Small intestine (tissue), 7 donors: ENCODE measurements around the gene NR6A1. TPM values are rescaled to one million over a fixed set of nuclear protein-coding genes. Genes with fewer than 3 reads are reported as not detected.

Source experiments
- DNase-seq, 2 donors: peaks; one replicate each; pipeline versions ENCODE4 v3.0.0 to v3.0.0-alpha.2; 2013
- FAIRE-seq: peaks from 2 replicates; lab custom pipeline; 2012; peaks lifted over from hg19 to GRCh38; lab: Jason Lieb, UNC
- H3K27ac ChIP-seq, 3 donors: one replicate each; pipeline ENCODE4 v1.5.1; 2013; ENCODE audit warnings: low read length in 2 of 3, mild to moderate bottlenecking in 2 of 3, control low read depth in 1 of 3, inconsistent platforms in 1 of 3, low read depth in 1 of 3, moderate library complexity in 1 of 3
- H3K27me3 ChIP-seq, 3 donors: one replicate each; pipeline ENCODE4 v1.6.1; 2013; ENCODE audit warnings: low read length in 3 of 3, inconsistent platforms in 1 of 3; ENCODE audit not compliant: control insufficient read depth in 3 of 3, insufficient read depth in 3 of 3
- H3K36me3 ChIP-seq, 3 donors: one replicate each; pipeline ENCODE4 v1.6.1; 2013; ENCODE audit warnings: low read length in 3 of 3, inconsistent platforms in 1 of 3, low read depth in 1 of 3, mild to moderate bottlenecking in 1 of 3, moderate library complexity in 1 of 3; ENCODE audit not compliant: control insufficient read depth in 3 of 3, insufficient read depth in 2 of 3
- H3K4me1 ChIP-seq, 3 donors: one replicate each; pipeline ENCODE4 v1.6.1; 2013; ENCODE audit warnings: low read length in 2 of 3, inconsistent platforms in 1 of 3, low read depth in 1 of 3, mild to moderate bottlenecking in 1 of 3, moderate library complexity in 1 of 3; ENCODE audit not compliant: control insufficient read depth in 3 of 3, insufficient read depth in 2 of 3
- H3K4me3 ChIP-seq, 3 donors: one replicate each; pipeline ENCODE4 v1.5.1; 2013; ENCODE audit warnings: low read length in 3 of 3, control low read depth in 1 of 3, inconsistent platforms in 1 of 3, low read depth in 1 of 3, mild to moderate bottlenecking in 1 of 3, moderate library complexity in 1 of 3
- H3K9me3 ChIP-seq, 2 donors: one replicate each; pipeline ENCODE4 v1.6.1; 2013; ENCODE audit warnings: low read depth in 1 of 2, low read length in 1 of 2; ENCODE audit not compliant: control insufficient read depth in 2 of 2, insufficient read depth in 1 of 2
- WGBS, 3 donors: extraction: QIAGEN DNeasy Blood & Tissue Kit; methylation state at CpG; one replicate each; pipeline ENCODE4 v1.1.7; 2013; 5-methylcytosine and 5-hydroxymethylcytosine counted together
- polyA plus RNA-seq, 4 donors: library from polyadenylated mRNA; stranded (reverse) in 3 of 4; unstranded in 1 of 4; fragments of 200-250 nt in 3 of 4; fragments of 120-200 nt in 1 of 4; gene quantifications; one replicate each; pipeline versions ENCODE4 v1.2.1 to v1.2.3, GENCODE V29; 2013
- donor health status: healthy with polysubstance abuse.
- donor health status: control.
- donor health status: control.
- donor health status: Bipolar disorder and iron deficiency.
- donor health status: healthy.

The NR6A1 gene
- polyA plus RNA-seq, 4 donors: 2.3 to 6.0 (median 4.0) TPM

GRCh38 chr9:124790801-124791505 is 19.8 kb upstream of the NR6A1 start:
- FAIRE-seq (no peak), DNase-seq (no peak)
- H3K36me3 ChIP-seq: peaks cover 0 to 10% (median 0%) of the 10 kb centered on the region in 3 donors
- no peaks in the 10 kb centered on the region for H3K27me3 ChIP-seq
- H3K4me3 ChIP-seq: no peak overlapping the region
- WGBS, 3 donors: 77 to 80% (median 78%) methylated on average over 5 of the region's 5 CpGs
- H3K4me1 ChIP-seq: peaks cover 0 to 12% (median 0%) of the 10 kb centered on the region in 3 donors
- no peaks in the 10 kb centered on the region for H3K9me3 ChIP-seq
- no peak overlapping the region for H3K27ac ChIP-seq

GRCh38 chr9:124790301-124790700 is 19.2 kb upstream of the NR6A1 start:
- 88 to 89% (median 89%) methylated on average over 8 of the region's 8 CpGs for WGBS, 3 donors
- no peak for DNase-seq

GRCh38 chr9:124789531-124789930 is 18.4 kb upstream of the NR6A1 start:
- H3K9me3 ChIP-seq: no peaks in the 10 kb centered on the region
- WGBS, 3 donors: 75 to 82% (median 75%) methylated on average over 2 of the region's 2 CpGs
- peaks cover 0 to 6% (median 0%) of the 10 kb centered on the region in 3 donors for H3K4me1 ChIP-seq
- DNase-seq: no peak
- H3K4me3 ChIP-seq: no peak overlapping the region
- H3K36me3 ChIP-seq: peaks cover 0 to 8% (median 0%) of the 10 kb centered on the region in 3 donors
- no peak overlapping the region for H3K27ac ChIP-seq
- H3K27me3 ChIP-seq: no peaks in the 10 kb centered on the region
- no peak for FAIRE-seq

More at GRCh38 chr9:124790301-124790700, 19.2 kb upstream of the NR6A1 start:
- Histone ChIP-seq H3K4me3 (no peak overlapping the region), H3K27ac (no peak overlapping the region), H3K9me3 (no peaks in the 10 kb centered on the region), H3K27me3 (no peaks in the 10 kb centered on the region), H3K36me3 (peaks cover 0 to 8% (median 0%) of the 10 kb centered on the region in 3 donors), H3K4me1 (peaks cover 0 to 12% (median 0%) of the 10 kb centered on the region in 3 donors)
- FAIRE-seq: no peak

GRCh38 chr9:124788542-124789217 is 17.6 kb upstream of the NR6A1 start:
- no peak overlapping the region for H3K27ac ChIP-seq
- H3K4me3 ChIP-seq: no peak overlapping the region
- WGBS, 3 donors: 90 to 94% (median 90%) methylated on average over 3 of the region's 3 CpGs
- no peaks in the 10 kb centered on the region for H3K9me3 ChIP-seq
- no peak for FAIRE-seq
- H3K36me3 ChIP-seq: peaks cover 0 to 8% (median 0%) of the 10 kb centered on the region in 3 donors
- H3K4me1 ChIP-seq: peaks cover 0 to 6% (median 0%) of the 10 kb centered on the region in 3 donors
- no peak for DNase-seq
- no peaks in the 10 kb centered on the region for H3K27me3 ChIP-seq

- Histone ChIP-seq H3K9me3 (no peaks in the 10 kb centered on the region), H3K27me3 (no peaks in the 10 kb centered on the region), H3K27ac (no peak overlapping the region), H3K4me1 (no peaks in the 10 kb centered on the region), H3K4me3 (no peak overlapping the region), H3K36me3 (peaks cover 0 to 7% (median 0%) of the 10 kb centered on the region in 3 donors)
- DNase-seq: no peak
- no peak for FAIRE-seq
- WGBS, 3 donors: 93 to 95% (median 94%) methylated on average over 20 of the region's 20 CpGs
Observed at GRCh38 chr9:124786881-124787573, 15.9 kb upstream of the NR6A1 start.

- FAIRE-seq (no peak), DNase-seq (no peak)
- no peaks in the 10 kb centered on the region for H3K27me3 ChIP-seq
- H3K4me3 ChIP-seq: no peak overlapping the region
- H3K27ac ChIP-seq: no peak overlapping the region
- WGBS, 3 donors: 39 to 74% (median 55%) methylated on average over 2 of the region's 2 CpGs
- no peaks in the 10 kb centered on the region for H3K4me1 ChIP-seq
- no peaks in the 10 kb centered on the region for H3K9me3 ChIP-seq
- peaks cover 0 to 5% (median 0%) of the 10 kb centered on the region in 3 donors for H3K36me3 ChIP-seq
Observed at GRCh38 chr9:124784509-124784908, 13.4 kb upstream of the NR6A1 start.

GRCh38 chr9:124783830-124784229 is 12.7 kb upstream of the NR6A1 start:
- Histone ChIP-seq H3K4me1 (no peaks in the 10 kb centered on the region), H3K36me3 (peaks cover 0 to 5% (median 0%) of the 10 kb centered on the region in 3 donors), H3K9me3 (no peaks in the 10 kb centered on the region), H3K27me3 (no peaks in the 10 kb centered on the region), H3K4me3 (no peak overlapping the region), H3K27ac (no peak overlapping the region)
- DNase-seq: no peak
- no peak for FAIRE-seq
- WGBS, 3 donors: 84 to 93% (median 91%) methylated on average over 2 of the region's 2 CpGs
